Measurements from ENCODE around the gene SLC25A48. TPM values are rescaled to one million over a fixed set of nuclear protein-coding genes. Genes with fewer than 3 reads are reported as not detected.

SLC25A48 gene
- total and polyA plus RNA-seq, 9 donors = 1.4 TPM; not detected in 8

DNA sequence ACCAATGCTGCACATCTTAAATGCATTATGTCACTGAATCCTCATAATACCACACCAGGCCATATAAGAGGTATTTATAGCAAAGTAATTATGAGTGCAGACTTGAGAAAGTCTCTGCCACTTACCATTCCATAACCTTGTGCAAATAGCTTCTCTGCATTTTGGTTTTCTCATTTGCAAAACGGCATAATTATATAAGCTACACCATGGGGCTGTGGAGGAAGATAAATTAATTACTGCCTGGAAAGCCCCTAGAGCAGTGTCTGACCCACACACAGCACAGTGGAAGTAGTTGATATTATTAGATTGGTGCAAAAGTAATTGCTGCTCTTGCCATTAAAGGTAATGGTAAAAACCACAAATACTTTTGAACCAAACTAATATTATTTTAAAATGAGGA is 70.7 kb downstream of the SLC25A48 start:
- intact Hi-C loops (cut with DNase I) = no loop called here
- 73 to 84% (median 74%) methylated on average over 1 of the region's 1 CpG for WGBS, 3 donors

GRCh38 chr5:135913713-135914626 is 79.5 kb downstream of the SLC25A48 start:
- H3K36me3 ChIP-seq = no peaks in the 10 kb centered on the region
- no peaks in the 10 kb centered on the region for H3K27me3 ChIP-seq
- intact Hi-C loops (cut with DNase I) = no loop called here
- no peak for TF ChIP-seq EP300 (IDR thresholded peaks at IDR 0.05)
- no peak for TF ChIP-seq CTCF (IDR thresholded peaks at IDR 0.05)
- TF ChIP-seq POLR2A (IDR thresholded peaks at IDR 0.05) = no peak
- no peaks in the 10 kb centered on the region for H3K4me1 ChIP-seq (ENCODE audit: insufficient read depth)
- no peak overlapping the region for H3K4me3 ChIP-seq
- no peak for DNase-seq
- no peak overlapping the region for H3K27ac ChIP-seq
- H3K9me3 ChIP-seq = no peaks in the 10 kb centered on the region
- 67 to 83% (median 77%) methylated on average over 4 of the region's 4 CpGs for WGBS, 3 donors

More for the DNA sequence above, 70.7 kb downstream of the SLC25A48 start:
- no peak for DNase-seq
- no peak overlapping the region for H3K27ac ChIP-seq
- H3K9me3 ChIP-seq = no peaks in the 10 kb centered on the region
- H3K27me3 ChIP-seq = no peaks in the 10 kb centered on the region
- H3K4me3 ChIP-seq = no peak overlapping the region
- no peaks in the 10 kb centered on the region for H3K36me3 ChIP-seq
- no peaks in the 10 kb centered on the region for H3K4me1 ChIP-seq (ENCODE audit: insufficient read depth)
- TF ChIP-seq POLR2A (IDR thresholded peaks at IDR 0.05) (no peak), CTCF (IDR thresholded peaks at IDR 0.05) (no peak), EP300 (IDR thresholded peaks at IDR 0.05) (no peak)

GRCh38 chr5:135915466-135916001 is 81.1 kb downstream of the SLC25A48 start:
- 68 to 79% (median 75%) methylated on average over 5 of the region's 5 CpGs for WGBS, 3 donors
- no peaks in the 10 kb centered on the region for H3K27me3 ChIP-seq
- H3K36me3 ChIP-seq = no peaks in the 10 kb centered on the region
- intact Hi-C loops (cut with DNase I) = no loop called here
- TF ChIP-seq CTCF (IDR thresholded peaks at IDR 0.05) = no peak
- no peak for TF ChIP-seq POLR2A (IDR thresholded peaks at IDR 0.05)
- no peak for TF ChIP-seq EP300 (IDR thresholded peaks at IDR 0.05)
- no peaks in the 10 kb centered on the region for H3K9me3 ChIP-seq
- no peak overlapping the region for H3K27ac ChIP-seq
- H3K4me1 ChIP-seq (ENCODE audit: insufficient read depth) = no peaks in the 10 kb centered on the region
- no peak overlapping the region for H3K4me3 ChIP-seq
- DNase-seq = no peak

- Histone ChIP-seq H3K36me3 (no peaks in the 10 kb centered on the region), H3K4me1 (ENCODE audit: insufficient read depth) (no peaks in the 10 kb centered on the region), H3K4me3 (no peak overlapping the region), H3K27ac (no peak overlapping the region), H3K9me3 (no peaks in the 10 kb centered on the region), H3K27me3 (no peaks in the 10 kb centered on the region)
- TF ChIP-seq EP300 (IDR thresholded peaks at IDR 0.05) (no peak), CTCF (IDR thresholded peaks at IDR 0.05) (no peak), POLR2A (IDR thresholded peaks at IDR 0.05) (no peak)
- intact Hi-C loops (cut with DNase I) = no loop called here
- no peak for DNase-seq
- 75 to 76% (median 75%) methylated on average over 8 of the region's 8 CpGs for WGBS, 3 donors
Measured at GRCh38 chr5:135916638-135917263, 82.3 kb downstream of the SLC25A48 start.

Data from ovary (tissue), 9 donors.